NCI-H1694 treated with DMSO at 0.1 percent for 48 hours (cell line): ENCODE results near the gene BCDIN3D.
A peak's percentile ranks its signal among the peaks of the same experiment; 100 is the strongest.
"Not testable (repeated sequence)": the region's sequence is repeated elsewhere in the genome, so short reads cannot be mapped to it uniquely, and the experiment has no call there.

Experiments
- DNase-seq: peaks from one replicate; lab custom pipeline; 2025; lab: John Stamatoyannopoulos, UW

BCDIN3D gene

DNA sequence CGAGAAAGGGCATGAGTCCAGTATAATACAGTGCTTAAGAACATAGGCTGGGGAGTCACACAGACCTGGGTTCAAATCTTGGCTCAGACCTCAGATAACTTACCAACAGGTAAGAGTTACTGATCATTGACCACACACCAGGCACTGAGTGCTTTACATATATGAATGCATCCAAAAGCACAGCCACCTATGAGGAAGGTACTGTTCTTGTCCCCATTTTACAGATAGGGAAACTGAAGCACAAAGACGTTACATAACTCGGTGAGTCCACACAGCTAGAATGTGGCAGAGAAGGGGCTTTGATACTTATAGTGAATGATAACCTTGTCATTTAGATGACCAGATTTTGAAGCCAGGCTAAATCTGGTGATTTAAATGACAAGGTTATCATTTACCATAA lies 33.2 kb upstream of the BCDIN3D start:
- DNase-seq, result no peak

- no peak for DNase-seq
Measured at GRCh38 chr12:49875115-49875720, 32.3 kb upstream of the BCDIN3D start.

DNA sequence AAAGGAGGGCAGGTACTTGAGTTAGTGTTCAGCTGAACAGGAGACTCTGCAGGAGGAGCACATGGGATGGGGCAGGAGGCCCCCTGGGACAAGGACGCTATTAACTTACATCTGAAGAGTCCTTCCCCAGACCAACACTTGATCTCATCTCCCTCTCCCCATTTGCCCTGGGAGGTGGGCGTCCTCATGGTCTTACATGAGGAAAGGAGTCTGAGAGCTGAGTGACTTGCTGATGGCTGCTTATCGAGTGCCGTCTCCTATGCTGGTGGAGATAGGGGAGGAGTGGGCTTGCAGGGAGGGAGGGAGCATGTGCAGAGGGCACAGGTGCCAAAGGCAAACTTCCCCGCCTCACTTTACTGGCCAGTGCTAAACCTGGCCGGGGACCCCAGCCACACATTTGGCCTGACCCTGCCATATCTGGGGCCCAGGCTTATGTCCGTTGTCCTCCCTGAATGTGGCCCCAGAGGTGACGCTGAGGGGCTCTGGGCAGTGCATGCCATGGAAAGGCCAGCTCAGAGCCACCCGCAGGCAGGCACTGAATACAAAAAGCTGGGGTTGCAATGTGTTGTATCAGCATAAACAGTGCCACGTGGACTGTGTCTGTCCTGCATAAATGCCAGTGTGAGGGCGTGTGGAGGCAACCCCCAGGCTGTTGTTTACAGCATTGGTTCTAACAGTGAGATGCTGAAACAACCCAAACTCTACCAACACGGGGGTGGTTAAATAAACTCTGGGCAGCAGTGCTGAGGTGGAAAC lies 31.4 kb upstream of the BCDIN3D start:
- no peak for DNase-seq

- DNase-seq, result no peak
Measured at GRCh38 chr12:49873361-49873934, 30.5 kb upstream of the BCDIN3D start.

- no peak for DNase-seq
Measured at GRCh38 chr12:49872781-49873181, 29.9 kb upstream of the BCDIN3D start.

- no peak for DNase-seq
Measured at GRCh38 chr12:49872381-49872780, 29.5 kb upstream of the BCDIN3D start.

GRCh38 chr12:49871811-49872251 lies 28.9 kb upstream of the BCDIN3D start:
- not testable (repeated sequence) for DNase-seq

GRCh38 chr12:49871263-49871561 lies 28.3 kb upstream of the BCDIN3D start:
- DNase-seq, result no peak

DNA sequence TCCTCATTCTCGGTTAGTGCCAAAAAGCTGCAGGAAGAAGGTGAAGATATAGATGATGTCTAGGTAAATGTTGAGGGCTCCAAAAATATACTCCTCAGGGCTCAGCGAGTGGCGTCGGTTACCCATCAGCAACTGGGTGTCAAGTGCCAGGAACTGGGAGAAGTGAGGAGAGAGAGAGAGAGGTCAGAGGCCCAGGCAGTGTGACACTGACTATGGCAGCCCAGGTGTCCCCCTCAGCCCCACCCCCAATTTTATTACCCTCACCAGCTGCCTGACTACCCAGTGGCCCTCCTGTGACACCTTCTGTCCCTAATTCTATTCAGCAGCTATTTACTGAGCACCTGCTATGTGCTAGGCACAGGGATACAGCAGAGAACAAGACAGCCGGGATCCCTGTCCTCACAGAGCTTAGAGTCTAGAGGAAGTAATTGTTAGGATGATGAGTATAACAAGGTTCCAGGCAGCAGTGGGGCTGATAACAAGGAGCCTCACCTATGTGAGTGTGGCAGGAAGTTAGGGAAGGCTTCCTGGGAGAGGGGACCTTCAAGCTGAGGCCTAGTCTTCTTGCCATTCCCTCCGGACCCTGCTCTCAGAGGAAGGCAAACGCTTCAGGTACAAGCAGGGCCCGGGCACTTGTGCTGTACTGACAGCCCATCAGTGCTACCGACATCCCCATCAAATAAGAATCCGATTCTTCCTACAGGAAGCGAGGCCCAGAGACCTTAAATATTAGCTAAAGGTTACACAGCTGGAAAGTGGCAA lies 27.8 kb upstream of the BCDIN3D start:
- no peak for DNase-seq

DNA sequence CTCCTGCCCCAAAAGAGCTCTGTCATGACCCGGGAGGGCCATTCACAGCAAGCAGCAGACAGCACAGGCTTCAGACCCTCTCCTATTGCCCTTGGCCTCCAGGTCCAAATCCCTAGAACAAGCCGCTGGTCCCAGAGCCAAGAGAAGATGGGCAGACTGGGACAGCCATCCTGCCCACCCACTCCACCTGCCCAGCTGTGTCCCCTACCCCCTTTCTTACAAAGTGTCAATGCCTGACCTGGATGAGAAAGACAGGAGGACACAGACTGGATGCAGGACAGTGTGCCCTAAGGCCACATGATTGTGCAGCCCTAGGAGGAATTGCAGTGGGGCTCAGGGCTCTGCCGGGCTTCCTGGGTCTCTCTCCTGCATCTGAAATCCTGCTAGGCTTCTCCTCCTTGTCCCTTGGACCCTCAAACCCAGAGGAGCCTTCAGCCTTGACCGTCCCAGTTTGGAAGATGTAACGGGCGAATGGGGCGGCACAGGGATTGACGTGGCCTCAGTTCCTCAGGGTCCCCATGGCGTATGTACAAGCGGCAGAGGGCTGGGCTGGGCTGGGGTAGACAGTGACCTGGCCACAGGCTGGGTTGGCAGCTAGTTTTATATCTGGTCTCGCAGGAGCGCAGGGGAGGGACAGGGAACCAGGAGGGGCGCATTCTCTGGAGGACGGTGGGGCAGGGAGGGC lies 27.1 kb upstream of the BCDIN3D start:
- no peak for DNase-seq

GRCh38 chr12:49868952-49869815 lies 26.3 kb upstream of the BCDIN3D start:
- peak; percentile 81 for DNase-seq

DNA sequence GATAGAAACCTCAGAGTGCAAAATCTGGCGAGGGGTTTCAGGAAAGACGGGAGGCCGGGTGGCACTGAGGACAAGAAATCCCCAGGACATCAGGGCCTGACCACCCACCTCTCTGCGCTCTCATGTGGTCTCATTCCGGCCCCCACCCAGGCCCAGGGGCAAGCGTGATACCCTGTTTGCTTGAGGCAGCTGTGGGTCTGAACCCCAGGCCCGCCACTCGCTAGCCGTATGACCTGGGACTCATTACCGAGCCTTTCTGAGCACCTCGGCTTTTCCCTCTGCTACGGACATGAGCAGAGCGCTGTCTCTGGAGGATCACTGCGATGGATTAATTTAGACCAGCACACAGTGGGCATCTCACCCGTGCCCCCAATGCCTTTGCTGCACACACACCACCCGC lies 25.5 kb upstream of the BCDIN3D start:
- no peak for DNase-seq

DNA sequence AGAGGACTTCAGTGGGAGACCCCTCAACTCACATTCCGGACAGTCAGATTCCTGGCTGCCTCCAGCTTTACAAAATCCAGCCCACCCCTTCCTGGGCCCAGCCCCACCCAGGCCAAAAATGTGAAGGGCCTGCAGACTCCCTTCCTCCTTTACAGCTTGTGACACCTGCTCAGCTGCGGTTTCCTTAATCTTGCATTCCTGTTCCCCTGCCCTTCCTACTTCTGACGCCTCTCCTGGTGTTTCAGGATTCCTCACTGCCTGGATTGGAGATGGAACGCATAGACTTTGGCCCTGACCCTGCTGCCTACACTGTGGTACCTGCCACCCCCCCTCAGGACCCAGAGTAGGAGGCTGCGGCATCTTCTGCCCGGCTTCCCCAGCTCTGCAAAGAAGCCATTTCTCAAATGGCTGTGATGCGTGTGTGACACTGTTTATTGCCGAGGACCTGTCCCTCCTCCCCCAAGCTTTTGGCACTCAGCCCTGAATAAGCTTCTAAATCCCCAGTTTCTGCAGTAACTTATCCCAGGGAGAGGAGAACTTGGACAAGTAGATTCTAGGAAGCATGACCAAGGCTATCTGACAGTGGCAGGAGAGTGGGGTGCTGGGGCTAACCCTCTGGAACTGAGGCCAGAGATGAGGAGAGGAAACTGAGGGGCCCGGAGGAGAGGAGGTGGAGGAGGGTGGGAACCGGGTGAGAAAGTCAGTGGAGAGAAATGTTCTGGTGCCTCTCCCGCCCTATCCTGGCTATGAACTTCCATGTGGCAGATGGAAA lies 24.9 kb upstream of the BCDIN3D start:
- DNase-seq, result peak; percentile 10

GRCh38 chr12:49866859-49867569 lies 24.1 kb upstream of the BCDIN3D start:
- DNase-seq, result peak; percentile 9

GRCh38 chr12:49865782-49866135 lies 22.9 kb upstream of the BCDIN3D start:
- DNase-seq, result no peak

DNA sequence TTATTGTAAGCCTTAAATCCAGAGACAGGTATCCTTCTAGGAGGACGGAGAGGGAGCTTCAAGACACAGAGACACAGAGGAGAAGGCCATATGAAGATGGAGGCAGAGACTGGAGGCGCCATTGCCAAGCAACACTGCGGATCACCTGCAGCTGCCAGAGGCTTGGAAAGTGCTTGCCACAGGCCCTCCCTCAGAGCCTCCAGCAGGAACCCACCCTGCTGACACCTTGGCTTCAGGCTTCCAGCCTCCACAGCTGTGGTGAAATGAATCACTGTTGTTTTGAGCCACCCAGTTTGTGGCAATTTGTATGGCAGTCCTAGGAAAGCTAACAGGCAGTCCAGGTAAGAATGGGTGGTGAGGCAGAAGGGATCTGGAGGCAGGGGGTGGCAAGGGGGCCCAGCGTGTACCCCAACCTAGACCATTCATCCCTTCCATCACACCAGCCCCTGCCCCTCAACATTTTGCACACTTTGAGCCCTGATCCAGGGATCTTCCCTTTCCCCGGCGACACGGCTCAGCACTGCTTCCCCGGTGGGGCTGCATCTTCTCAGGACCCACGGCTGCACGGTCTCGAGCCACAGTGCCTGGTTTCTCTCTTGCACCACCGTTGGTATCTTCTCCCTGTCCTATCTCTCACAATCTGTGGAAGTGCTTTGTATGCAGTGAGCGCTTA lies 22.3 kb upstream of the BCDIN3D start:
- DNase-seq, result no peak

GRCh38 chr12:49864798-49865090 lies 21.8 kb upstream of the BCDIN3D start:
- peak; percentile 20 for DNase-seq

DNA sequence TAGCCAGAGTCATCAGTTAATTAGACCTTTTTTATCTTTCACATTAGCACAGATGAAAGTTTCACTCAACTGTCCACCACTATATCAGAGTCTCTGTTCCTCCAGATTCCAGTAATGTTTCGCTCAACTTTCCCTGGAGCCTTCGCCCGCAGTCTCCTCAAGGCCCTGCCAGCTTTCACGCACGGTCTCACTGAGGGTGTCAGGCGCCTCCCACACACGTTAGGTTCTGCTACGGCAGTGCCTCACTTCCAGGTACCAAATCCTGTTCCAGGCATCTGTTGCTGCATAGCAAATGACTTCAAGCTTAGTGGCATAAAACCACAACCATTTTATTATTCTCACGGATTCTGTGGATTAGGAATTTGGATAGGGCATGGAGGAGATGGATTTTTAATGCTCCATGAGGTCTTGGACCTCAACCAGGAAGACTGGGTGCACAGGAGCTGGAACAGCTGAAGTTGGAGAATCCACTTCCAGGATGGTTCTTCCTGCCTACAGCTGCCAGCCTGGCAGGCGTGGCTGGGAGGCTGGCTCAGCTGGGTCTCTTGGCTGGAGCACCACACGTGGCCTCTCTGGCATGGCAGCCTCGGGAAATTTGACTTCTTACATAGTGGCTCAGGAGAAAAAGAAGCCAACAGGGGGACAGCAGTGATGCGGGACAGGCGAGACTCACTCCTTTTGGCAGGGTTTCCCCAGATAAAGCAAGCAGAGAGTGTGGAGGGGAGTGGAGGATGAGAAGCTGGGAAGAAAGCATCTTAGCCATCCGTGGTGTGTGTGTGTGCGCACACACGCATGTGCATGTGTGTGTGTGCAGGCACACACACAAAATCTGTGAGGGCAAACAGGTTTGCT lies 21.3 kb upstream of the BCDIN3D start:
- DNase-seq, result peak; percentile 36

- not testable (repeated sequence) for DNase-seq
Measured at GRCh38 chr12:49860921-49861320, 18.0 kb upstream of the BCDIN3D start.
